ENCODE data around the gene UGP2.

DNA sequence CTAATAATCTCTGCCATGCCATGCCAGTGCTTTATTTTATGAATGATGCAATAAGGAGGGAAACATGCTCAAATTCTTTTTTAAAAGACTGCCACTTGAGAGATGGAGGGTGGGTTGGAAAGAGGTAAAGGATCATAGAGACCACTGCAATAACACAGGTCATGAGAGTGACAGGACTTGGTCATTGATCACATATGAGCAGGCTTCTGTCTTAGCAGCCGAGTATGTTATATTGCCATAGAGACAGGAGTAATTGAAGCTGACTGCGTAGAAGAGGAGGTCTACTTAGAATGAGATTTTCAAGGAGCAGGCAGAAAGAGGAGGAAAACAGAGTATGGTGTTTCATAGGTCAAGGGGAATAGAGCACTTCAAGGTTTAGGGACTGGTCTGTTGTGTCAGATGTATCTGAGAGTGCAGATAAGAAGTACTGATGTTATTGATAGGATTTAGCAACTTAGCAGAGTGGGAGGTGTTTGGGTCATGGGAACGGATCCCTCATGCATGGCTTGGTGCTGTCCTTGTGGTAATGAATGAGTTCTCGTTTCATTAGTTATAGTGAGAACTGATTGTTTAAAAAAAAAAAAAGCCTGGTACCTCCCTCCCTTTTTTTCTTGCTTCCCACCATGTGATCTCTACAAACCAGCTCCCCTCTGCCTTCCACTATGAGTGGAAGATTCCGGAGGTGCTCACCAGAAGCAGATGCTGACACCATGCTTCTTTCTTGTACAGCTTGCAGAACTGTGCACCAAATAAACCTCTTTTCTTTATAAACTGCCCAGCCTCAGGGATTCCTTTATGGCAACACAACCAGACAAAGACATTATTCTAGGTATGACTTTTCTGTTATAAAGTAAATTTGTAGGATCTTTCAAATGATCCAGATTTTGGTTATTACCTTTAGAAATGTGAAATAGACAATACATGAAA lies 32.8 kb downstream of the UGP2 start:
- TF ChIP-seq POLR2A (IDR thresholded peaks at IDR 0.05; ENCODE audit: low read length) (no peak), GATA1 (IDR thresholded peaks at IDR 0.05; ENCODE audit: low read depth, low read length) (no peak)

All from erythroblast (primary cell).